ENCODE results near the gene RBFOX1.

The RBFOX1 gene

DNA sequence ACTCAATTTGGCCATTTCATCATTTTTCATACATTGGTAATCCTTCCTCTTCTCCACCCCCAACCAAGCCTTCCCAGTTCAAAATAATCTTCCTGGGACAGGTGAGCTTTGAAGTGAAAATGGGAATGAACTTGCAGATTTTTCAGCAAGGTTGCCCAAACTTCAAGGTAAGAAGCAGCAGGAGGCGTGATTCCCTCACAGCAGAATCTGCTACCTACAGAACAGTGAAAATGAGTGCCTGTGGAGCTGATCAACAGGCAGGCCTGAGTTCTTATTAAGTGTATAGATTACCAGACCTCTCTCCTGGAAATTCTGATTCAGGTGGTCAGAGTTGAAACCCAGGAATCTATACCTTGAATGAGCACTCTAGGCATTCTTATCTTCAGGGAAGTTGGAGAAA, 356.6 kb downstream of the RBFOX1 start:
- no peak for DNase-seq (ENCODE audit: low spot score)

DNA sequence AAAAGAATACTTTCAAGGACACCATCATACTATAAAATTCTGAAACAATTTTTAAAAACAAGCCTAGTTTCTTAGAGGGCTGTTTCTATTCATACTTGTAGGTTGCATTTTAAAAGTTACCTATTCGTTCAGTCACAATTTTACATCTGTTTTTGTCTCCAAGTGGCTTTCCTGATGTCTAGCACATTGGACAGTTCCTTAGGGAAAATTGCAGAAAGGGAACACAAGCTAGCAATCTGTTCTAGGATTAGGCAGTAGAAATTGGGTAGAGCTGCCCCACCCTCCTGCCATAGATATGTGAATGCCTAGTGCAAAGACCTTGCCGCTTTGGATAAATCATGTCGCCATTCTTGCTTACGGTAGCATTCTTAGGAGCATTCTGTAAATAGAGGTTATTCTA, 358.9 kb downstream of the RBFOX1 start:
- no peak for DNase-seq (ENCODE audit: low spot score)

GRCh38 chr16:7703672-7704071, 371.0 kb downstream of the RBFOX1 start:
- DNase-seq (ENCODE audit: low spot score), result no peak

GRCh38 chr16:7705885-7706284, 373.2 kb downstream of the RBFOX1 start:
- no peak for DNase-seq (ENCODE audit: low spot score)

DNA sequence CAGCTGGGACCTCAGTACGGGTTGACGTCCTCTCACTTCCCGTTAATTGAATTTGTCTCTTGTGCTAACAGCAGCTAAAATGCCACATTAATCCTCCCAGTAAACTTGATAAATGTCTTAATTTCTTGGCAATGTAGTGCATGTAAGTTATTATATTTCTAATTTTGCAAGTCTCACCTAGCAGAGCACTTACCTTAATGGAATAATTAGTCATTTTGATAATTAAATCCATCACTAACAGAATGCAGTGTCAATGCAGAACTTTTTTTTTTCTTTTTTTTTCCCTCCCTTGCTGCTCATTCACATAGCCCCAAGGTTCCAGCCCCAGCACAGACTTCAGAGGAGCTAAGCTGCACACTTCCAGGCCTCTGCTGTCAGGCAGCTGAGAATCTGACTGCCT, 376.5 kb downstream of the RBFOX1 start:
- no peak for DNase-seq (ENCODE audit: low spot score)

DNA sequence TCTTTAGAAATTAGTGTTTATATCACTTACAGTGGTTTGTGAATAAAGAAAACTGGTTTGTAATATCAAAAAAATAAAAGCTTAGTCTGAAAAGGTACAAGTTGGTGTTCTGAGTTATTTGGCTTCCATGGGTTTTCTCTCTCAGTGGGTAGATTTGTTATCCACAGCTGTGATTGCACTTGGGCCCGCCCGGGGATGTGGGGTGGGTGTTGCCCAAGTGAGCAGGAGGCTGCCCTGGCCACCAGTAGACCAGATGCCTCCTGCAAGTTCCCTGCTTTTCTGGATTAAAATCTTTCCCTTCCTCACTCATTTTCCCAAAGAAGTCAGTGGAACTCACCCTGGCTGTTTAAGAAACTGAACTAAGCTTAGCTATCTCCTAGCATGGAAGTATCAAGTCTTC, 380.6 kb downstream of the RBFOX1 start:
- DNase-seq (ENCODE audit: low spot score), result no peak

DNA sequence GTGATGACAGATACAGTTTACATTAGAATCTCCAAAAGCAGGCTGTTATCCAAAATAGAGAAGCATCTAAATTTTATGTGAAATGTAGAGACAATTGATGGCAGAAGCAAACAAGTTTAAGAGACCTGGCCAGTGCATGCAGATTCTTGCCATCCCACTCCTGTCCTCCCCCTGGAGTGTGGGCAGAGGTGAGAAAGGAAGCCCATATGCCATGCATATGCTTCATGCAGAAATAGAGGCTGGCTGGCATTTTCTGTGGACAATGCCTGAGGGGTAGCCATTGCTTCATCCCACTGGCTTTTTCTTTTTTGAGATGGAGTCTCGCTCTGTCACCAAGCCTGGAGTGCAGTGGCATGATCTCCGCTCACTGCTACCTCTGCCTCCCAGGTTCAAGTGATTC, 382.1 kb downstream of the RBFOX1 start:
- DNase-seq (ENCODE audit: low spot score), result no peak

DNA sequence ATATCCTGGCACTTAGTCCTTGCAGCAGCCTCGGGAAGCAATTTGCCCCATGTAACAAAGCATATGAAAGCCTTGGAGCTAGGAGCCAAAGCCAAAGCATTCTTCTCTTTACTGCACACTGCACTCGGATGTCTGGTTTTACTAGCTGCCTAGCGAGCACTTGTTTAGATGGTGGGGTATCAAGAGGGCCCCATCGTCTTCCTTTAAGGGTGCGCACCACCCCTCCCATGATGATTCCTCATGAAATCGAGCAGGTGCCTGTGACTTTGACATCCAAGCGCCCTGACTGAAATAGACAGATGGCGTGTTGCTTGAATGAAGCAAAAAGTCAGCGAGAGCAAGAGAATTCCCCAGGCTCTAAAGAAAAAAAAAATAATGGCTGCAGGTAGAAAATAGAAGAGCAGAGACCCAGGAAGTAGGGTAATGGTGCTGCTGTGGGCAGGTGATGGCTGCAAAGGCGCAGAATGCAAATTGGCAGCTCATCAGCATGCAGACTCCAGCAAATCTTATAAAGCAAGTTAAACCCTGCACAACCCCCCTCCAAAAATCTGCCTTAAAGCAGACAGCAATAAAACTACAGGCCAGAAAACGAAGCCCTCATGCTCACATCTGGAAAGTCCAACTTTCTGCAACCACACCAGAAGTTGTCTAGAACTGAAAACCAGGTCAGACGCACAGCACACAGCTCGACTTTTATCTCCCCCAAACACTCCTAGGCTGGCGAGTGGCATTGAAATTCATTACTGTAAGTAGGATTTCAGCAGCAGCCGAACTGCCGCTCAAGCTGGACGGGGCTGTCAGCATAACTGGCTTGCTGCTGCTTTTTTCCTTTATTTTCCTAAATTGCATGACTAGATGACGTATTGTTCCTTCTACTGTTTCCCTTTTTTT, 384.3 kb downstream of the RBFOX1 start:
- DNase-seq (ENCODE audit: low spot score), result no peak

GRCh38 chr16:7722761-7723160, 390.1 kb downstream of the RBFOX1 start:
- no peak for DNase-seq (ENCODE audit: low spot score)

- DNase-seq (ENCODE audit: low spot score), result no peak
Observed at GRCh38 chr16:7731141-7731540, 398.5 kb downstream of the RBFOX1 start.

DNA sequence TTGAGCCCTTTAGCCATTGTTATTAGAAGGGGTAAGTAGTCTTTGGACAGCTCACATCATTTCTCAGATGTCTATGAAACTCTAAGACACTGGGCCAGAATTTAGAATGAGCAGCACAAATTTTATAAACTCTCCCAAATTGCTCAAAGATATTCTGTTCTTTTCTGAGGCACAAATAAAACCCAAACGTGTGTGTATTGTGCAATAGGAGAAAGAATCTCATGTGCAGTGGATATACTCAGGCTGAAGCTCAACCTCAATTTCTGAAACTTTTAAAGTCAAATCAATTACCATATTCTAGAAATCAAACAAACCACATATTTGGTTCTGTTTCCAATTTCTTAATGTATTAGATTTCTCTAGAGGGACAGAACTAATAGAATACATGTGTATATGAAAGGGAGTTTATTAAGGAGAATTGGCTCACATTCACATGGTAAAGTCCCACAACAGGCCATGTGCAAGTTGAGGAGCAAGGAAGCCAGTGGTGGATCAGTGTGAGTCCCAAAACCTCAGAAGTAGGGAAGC, 403.6 kb downstream of the RBFOX1 start:
- DNase-seq (ENCODE audit: low spot score), result no peak

- DNase-seq (ENCODE audit: low spot score), result no peak
Observed at GRCh38 chr16:7742626-7743025, 410.0 kb downstream of the RBFOX1 start.

GRCh38 chr16:7744546-7745264, 412.1 kb downstream of the RBFOX1 start:
- no peak for DNase-seq (ENCODE audit: low spot score)

DNA sequence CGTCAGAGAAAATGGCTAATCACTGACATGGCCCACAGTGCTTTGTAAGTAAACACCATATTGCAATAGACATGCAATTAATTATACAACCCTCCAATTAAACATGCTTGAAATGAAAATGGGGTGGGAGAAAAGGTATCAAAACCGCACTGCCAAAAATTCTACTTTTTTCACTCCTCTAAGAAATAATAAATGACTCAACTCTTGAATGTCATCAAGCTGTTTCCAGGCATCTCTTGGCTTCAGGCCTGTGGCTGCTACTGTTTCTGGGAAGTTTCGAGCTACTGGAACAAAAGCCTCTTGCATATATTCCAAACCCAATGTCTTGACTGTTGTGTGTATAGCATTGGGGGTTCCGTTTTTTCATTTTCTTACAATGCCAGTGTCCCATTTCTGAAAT, 412.6 kb downstream of the RBFOX1 start:
- DNase-seq (ENCODE audit: low spot score), result no peak

DNA sequence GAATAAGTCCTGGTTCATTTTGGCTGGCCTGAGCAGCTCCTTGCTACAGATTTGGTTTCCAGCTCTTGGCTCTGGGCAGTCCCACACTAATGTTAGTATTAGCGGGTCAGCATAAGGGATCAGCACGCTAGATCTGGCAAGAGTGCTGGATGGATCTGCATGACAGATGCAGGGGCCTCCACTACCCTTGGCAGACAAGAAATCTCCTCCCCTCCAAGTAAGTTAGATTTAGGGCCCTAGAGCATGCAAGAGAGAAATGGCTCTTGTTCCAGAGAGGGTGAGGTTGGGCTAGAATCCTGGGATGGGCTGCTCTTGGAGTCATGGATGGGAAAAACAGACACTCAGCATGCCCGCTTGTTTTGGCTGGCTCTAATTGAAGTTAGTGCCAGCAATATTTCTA, 414.3 kb downstream of the RBFOX1 start:
- no peak for DNase-seq (ENCODE audit: low spot score)

GRCh38 chr16:7748522-7748921, 415.9 kb downstream of the RBFOX1 start:
- DNase-seq (ENCODE audit: low spot score), result no peak

GRCh38 chr16:7755347-7755882, 422.8 kb downstream of the RBFOX1 start:
- DNase-seq (ENCODE audit: low spot score), result no peak
